Left renal cortex interstitium (tissue), 4 donors: ENCODE results near the gene TBC1D5. TPM values are rescaled to one million over a fixed set of nuclear protein-coding genes. Genes with fewer than 3 reads are reported as not detected.
"Not testable (repeated sequence)": the region's sequence is repeated elsewhere in the genome, so short reads cannot be mapped to it uniquely, and the experiment has no call there.

Source experiments
- DNase-seq, 4 donors: peaks; one replicate each; pipeline ENCODE4 v3.0.0-alpha.2; 2013; ENCODE audit warnings: low read depth in 4 of 4, low spot score in 2 of 4, missing footprints in 1 of 4
- polyA plus RNA-seq, 4 donors: library from polyadenylated mRNA; unstranded; fragments of 120-200 nt; gene quantifications; one replicate each; pipeline ENCODE4 v1.2.1, GENCODE V29; 2013; ENCODE audit not compliant: insufficient read length in 4 of 4

The TBC1D5 gene
- polyA plus RNA-seq, 4 donors: 49.0 to 54.0 (median 50.9) TPM

DNA sequence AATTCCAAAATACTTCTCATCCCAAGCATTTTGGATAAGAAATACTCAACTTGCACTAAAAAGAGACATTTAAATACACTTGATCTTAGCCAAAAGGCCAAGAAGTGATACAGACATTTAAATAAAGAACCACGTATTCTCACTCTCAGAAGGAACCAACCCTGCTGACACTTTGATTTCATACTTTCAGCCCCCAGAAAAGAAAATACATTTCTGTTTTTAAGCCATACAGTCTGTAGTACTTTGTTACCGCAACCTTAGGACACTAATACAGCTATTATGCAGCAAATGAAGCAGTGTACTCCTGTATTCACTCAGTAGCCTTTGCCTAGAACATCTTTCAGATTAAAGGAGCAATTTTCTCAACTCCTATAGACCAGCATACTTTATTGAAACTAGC is 86.7 kb downstream of the TBC1D5 start:
- DNase-seq: no peak

DNA sequence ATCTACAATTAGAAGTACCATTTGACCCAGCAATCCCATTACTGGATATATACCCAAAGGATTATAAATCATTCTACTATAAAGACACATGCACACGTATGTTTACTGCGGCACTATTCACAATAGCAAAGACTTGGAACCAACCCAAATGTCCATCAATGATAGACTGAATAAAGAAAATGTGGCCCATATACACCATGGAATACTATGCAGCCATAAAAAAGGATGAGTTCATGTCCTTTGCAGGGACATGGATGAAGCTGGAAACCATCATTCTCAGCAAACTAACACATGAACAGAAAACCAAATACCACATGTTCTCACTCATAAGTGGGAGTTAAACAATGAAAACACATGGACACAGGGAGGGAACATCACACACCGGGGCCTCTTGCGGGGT is 92.7 kb downstream of the TBC1D5 start:
- not testable (repeated sequence) for DNase-seq

DNA sequence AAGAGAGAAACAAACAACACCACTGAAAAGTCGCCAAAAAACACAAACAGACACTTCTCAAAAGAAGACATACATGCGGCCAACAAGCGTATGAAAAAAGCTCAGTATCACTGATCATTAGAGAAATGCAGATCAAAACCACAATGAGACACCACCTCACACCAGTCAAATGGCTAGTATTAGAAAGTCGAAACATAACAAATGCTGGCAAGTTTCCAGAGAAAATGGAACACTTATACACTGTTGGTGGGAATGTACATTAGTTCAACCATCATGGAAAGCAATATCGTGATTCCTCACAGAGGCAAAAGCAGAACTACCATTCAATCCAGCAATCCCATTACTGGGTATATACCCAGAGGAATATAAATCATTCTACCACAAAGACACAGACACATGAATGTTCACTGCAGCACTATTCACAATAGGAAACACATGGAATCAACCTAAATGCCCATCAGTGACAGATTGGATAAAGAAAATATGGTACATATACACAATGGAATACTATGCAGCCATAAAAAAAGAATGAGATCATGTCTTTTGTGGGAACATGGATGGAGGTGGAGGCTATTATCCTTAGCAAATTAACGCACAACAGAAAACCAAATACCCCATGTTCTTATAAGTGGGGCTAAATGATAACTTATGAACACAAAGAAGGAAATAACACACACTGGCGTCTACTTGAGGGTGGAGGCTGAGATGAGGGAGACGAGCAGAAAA is 93.6 kb downstream of the TBC1D5 start:
- DNase-seq: not testable (repeated sequence)

DNA sequence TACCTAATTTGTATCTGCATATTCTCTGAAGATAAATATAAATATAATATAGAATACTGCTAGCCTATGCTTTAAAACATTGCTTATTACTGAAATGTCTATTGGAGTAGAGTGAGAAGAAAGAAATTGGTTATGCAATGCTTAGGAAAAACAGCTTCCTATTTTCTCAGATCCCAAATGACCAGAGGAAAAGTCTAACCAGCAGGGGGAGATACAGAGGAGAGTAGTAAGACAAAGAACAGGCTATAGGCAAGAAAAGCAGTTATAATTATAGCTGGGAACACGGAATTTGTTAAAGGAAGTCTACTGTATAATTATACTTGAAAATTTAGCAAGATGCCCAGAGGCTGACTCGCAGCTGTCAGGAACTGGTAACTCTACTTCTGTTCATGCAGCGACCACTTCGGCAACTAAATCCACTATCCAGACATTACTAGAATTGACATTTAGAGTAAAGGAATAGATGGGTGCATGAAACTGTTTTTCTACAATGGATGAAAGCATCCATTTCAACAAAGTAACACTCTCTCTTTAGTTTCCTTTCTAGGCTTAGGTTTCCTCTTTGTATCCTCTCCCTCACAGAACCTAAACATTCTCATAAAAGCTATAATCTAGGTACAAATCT is 97.2 kb downstream of the TBC1D5 start:
- DNase-seq: peak in 3 of 4 donors; percentile 7 to 50 (median 23)

DNA sequence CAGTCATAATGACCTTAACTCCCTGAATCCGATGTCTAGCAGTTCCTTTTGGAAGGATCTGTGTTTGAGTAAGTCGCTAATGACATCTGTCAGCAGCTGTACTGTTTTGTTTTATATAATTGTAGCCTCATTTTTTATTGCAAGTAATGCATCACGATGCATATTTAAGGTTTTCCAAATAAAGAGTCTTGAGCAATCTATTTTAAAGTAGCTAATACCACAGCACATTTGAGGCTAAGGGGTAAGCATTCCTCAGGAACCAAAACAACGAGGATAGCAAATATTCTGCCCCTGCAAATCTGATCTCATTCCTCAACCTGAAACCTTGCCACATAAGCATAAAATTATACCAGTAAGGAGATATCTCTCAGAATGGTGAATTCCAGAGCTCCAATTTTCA is 98.7 kb downstream of the TBC1D5 start:
- no peak for DNase-seq

DNA sequence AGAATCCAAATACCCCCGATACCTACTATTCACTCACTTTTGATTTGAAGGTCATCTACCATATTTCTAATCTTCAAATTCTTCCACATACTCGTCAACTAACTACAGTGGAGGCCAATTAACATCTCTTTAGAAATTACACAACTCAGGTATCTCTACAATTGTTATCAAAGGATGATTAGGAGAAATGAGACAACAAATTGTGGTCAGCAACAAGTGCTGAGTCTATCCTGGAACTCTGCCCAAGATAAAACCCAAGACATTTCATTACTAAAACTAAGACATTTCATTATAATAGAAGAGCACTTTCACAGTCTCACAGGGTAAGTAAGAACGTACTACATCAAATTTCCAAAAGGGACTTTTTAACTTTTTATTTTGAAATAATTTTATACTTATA is 100.0 kb downstream of the TBC1D5 start:
- DNase-seq: no peak

DNA sequence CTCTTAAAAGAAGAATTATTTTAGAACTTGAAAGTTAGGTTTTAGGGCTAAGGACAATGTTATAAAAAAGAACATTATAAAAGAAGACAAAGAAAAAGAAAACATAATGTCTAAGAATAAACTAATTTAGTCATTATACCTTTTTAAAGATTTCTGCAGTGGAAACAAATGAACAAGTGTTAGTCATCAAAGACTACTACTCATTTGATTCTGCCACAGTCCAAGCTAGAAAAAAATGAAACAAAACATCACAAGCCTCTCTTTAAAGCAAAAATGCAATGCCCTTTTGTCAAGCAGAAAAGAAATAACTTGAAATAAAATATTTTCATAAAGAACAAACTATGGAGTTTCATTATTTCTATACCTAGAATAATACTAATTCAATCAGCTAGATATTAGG is 102.0 kb downstream of the TBC1D5 start:
- DNase-seq: no peak

DNA sequence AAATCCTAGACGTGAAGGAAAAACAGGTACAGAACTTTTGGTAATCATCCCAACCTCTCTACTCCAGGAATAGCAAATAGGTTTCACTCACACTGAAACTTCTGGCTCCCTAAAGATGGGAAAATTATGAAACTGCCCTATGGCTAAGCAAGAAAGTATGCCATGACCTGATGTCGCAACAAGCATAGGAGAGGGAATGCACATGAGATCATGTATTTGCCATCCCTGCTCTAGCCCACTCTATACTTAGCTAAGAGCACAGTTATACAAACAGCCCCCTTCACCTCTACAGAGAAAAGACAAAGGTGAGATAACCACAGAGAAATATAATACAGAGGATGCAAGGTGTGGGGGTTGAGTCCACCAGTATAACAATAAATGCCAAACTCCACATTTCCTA is 102.7 kb downstream of the TBC1D5 start:
- DNase-seq: no peak

DNA sequence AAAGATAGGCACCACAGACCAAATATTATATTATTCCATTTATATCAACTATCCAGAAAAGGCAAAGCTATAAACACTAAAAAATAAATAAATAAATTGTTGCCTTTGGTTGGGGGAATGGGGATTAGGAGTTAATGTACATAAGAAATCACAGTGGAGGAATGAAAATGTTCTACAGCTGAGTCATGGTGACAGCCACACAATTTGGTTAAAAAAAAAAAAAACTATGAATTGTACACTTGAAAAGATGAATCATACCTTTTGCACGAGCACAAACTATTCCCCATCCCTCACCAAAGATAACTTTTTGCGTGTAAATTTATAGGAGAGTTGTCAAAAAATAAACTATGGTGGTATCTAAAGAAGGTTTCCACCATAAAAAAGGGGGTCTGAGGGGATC is 103.2 kb downstream of the TBC1D5 start:
- no peak for DNase-seq

DNA sequence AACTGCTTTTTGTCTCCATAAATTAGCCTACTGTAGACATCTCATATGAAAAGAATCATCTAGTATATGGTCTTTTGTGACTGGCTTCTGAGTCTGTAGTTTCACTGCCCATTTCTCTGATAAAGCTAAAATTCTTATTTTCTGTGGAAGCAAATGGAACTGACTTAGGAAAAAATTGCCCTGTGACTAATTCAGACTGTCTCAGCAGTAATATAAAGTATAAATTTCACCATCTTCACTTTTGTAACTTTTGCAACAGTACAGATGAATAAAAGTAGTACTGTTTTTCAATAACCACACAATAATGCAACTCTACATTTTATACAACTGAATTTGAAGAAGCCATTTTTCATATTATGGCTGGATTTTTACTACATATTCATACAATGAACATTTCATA is 104.1 kb downstream of the TBC1D5 start:
- no peak for DNase-seq

DNA sequence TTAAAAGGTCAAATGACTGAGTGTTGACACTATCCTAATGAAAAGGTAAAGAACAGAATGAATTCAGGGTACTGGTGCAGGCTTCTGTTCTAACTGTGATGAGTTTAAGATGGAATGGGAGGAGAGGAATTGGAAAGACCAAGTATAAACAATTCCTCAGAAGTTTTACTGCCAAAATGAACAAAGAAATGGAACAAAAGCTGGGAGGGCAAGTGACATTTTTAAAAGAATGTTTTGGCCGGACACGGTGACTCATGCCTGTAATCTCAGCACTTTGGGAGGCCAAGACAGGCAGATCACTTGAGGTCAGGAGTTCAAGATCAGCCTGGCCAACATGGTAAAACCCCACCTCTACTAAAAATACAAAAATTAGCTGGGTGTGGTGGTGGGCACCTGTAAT is 106.8 kb downstream of the TBC1D5 start:
- DNase-seq: not testable (repeated sequence)

DNA sequence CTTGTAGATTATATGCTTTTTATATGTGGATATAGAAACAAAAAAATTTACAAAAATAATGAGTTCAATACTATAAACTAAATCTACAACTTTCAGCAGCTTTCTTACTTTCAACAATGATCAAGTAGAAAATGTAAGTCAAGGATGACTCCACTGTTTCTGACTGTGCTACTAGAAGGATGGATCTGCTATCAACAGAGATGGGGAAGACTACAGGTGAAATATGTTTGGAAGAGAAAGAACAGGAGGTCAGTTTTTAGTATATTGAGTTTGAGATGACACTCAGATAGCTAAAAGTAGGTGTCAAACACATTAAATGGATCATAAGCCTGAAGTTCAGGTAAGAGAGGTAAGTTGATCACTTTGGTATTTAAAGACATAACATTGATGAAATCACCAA is 107.5 kb downstream of the TBC1D5 start:
- DNase-seq: no peak

DNA sequence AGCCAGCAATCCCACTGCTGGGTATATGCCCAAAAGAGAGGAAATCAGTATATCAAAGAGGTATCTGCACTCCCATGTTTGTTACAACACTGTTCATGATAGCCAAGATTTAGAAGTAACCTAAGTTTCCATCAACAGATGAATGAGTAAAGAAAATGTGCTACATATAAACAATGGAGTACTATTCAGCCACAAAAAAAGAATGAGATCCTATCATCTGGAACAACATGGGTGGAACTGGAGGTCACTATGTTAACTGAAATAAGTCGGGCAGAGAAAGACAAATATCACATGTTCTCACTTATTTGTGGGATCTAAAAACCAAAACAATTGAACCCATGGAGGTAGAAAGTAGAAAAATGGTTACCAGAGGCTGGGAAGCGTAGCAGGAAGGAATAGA is 108.2 kb downstream of the TBC1D5 start:
- no peak for DNase-seq

DNA sequence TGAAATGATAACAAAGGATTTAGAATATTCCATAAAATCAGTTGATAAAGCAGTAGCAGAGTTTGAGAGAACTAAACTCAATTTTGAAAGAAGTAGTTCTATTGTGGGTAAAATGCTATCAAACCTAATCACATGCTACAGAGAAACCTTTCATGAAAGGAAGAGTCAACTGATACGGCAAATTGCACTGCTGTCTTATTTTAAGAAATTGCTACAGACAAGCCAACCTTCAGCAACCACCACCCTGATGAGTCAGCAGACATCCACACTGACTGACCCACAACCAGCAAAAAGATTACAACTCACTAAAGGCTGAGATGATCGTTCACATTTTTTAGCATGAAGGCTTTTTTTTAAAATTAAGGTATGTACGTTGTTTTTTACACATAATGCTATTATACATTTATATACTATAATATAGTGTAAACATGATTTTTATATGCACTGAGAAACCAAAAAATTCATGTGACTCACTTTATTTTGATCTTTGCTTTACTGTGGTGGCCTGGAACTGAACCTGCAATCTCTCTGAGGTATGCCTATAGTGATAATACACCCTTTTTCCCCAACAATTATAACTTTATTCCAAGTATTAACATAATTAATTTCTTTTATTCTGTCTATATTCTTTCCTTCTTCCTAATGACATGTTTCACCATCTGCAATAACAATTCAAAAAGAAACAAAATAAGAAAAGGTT is 109.9 kb downstream of the TBC1D5 start:
- no peak for DNase-seq

DNA sequence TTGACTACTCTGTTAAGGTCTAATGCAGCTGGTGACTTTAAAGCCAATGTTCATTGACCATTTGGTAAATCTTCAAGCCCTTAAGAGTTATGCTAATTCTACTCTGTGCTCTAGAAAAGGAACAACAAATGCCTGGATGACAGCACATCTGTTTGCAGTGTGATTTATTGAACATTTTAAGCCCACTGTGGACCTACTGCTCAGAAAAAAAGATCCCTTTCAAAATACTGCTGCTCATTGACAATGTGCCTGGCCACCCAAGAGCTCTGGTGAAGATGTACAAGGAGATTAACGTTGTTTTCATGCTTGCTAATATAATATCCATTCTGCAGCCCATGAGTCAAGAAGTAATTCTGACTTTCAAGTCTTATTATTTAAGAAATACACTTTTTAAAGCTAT is 110.8 kb downstream of the TBC1D5 start:
- DNase-seq: no peak

DNA sequence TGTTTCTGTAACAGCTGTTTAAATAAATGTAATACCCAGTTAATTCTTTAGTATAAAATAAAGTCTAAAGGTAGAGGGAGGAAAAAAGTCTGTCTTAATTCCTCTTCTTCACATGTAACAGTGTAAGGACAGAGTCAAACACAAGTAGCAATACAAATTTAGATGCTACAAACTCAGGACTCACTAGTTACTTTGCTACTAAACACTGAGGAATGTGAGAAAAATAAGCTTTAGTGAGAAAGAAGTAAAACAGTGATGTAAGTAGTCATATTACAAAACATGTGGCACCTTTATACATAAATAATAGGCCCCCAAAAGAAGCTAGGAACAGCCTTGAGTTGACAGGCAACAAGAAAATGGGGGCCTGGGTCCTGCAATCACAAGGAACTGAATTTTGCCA is 113.0 kb downstream of the TBC1D5 start:
- DNase-seq: no peak

DNA sequence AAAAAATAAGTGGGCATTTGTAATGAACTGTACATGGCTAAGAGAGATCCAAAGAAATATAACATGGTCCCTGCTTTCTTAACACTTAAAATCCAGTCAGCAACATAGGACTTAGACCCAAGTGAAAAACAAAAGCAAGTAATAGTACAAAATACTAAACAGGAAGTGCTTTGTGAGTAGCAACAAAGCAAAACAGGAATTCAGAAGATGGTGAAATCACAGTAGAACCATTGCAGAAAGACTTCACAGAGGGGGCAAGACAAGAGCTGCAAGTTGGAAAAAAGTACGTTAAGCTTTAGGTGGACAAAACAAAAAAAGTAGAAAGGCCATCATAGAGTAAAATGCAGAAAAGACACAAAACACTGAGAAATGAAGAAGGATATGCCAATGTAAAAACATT is 116.0 kb downstream of the TBC1D5 start:
- DNase-seq: no peak

DNA sequence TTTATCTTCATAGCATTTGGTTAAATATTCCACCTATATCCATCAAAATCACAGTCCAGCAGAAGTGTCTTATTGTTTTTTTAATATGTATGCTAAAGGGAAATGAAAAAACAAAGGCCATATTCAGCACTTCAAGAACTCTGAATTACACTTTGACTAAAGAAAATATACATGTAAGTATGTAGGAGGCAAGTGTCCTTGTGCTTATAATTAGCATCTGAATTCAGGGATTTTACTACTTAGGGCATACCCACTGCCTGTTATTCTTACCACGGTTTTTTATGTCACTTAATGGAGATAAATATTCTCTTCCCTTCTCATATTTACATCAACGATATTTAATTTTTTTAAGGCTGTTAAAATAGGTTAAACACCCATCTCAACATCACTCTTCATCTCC is 117.3 kb downstream of the TBC1D5 start:
- DNase-seq: no peak

DNA sequence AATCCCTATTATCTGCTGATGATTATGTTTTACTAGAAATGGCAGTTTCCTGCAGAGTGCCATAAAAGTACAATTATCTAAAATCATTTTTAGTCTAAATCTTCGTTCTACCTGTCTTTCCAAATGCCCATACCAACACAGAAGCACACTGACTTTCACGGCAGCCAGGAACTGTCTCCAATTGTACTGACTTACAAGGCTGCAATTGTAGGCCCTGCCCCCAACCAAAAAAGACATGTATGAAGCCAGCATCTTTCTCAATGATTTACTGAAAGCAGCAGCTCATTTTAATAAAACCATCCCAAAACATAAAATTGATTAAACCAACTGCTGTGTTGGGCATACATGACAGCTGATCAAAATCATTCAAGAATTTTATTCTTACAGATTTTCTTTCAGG is 119.0 kb downstream of the TBC1D5 start:
- no peak for DNase-seq

DNA sequence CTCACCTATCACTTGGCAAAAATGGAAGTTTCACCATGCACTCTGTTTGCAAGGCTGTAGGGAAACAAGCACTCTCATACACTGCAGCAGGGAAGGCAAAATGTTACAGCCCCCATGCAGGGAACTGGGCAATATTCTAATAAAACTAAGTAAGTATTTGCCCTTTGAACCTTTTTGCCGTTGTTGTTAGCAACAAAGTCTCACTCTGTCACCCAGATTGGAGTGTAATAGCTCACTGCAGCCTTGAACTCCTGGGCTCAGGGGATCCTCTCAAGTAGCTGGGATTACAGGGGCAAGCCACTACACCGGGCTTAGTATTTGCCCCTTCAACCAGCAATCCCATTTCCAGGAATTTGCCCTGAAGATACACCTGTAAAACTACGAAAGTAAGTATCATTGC is 122.5 kb downstream of the TBC1D5 start:
- no peak for DNase-seq

DNA sequence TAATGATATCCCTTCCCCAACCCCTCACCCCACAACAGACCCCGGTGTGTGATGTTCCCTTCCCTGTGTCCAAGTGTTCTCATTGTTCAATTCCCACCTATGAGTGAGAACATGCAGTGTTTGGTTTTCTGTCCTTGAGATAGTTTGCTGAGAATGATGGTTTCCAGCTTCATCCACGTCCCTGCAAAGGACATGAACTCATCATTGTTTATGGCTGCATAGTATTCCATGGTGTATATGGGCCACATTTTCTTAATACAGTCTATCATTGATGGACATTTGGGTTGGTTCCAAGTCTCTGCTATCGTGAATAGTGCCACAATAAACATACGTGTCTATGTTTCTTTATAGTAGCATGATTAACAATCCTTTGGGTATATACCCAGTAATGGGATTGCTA is 129.4 kb downstream of the TBC1D5 start:
- not testable (repeated sequence) for DNase-seq

DNA sequence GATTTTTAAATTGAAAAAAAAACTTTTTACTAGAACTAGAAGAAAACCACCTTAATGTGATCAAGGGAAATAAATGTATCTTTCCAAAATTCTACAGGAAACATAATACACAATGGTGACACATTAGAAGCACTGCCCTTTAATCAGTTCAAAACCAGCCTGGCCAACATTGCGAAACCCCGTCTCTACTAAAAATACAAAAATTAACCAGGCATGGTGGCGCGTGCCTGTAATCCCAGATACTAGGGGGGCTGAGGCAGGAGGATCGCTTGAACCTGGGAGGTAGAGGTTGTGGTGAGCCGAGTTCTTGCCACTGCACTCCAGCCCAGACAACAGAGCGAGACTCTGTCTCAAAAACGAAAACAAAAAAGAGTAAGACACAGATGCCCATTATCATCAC is 134.5 kb downstream of the TBC1D5 start:
- DNase-seq: no peak
